H1 (cell line): ENCODE results near the gene NT5DC1. TPM values are rescaled to one million over a fixed set of nuclear protein-coding genes. Genes with fewer than 3 reads are reported as not detected.
A peak's percentile ranks its signal among the peaks of the same experiment; 100 is the strongest.

Experiments
- CTCF ChIA-PET: fragments of 300-600 bp; sonication (Branson Sonifier 250); formaldehyde crosslinking; loops from one replicate; lab custom pipeline; 2021; ENCODE audit not compliant: partially characterized antibody; lab: Charles Lee
- POLR2A ChIA-PET: fragments of 300-600 bp; sonication (Branson Sonifier 250); formaldehyde crosslinking; loops from one replicate; lab custom pipeline; 2021; ENCODE audit warnings: inconsistent platforms; ENCODE audit not compliant: partially characterized antibody; lab: Charles Lee
- DNase-seq, 2 experiments: peaks; one replicate each; pipeline versions ENCODE4 v3.0.0 to v3.0.0-alpha.2; 2010 to 2022; ENCODE audit warnings: low spot score in 2 of 2, low read depth in 1 of 2, mixed read lengths in 1 of 2
- FAIRE-seq: peaks from 2 replicates; lab custom pipeline; 2011; peaks lifted over from hg19 to GRCh38; lab: Jason Lieb, UNC
- H2AFZ ChIP-seq: 2 replicates; pipeline ENCODE4 v1.8.1; 2012; ENCODE audit warnings: low read length, inconsistent platforms
- H2AK5ac ChIP-seq: 2 replicates; pipeline ENCODE4 v1.6.1; 2013; ENCODE audit warnings: low read depth, low read length
- H2BK120ac ChIP-seq: replicated peaks from 2 replicates; pipeline ENCODE3; 2013; ENCODE audit warnings: low read depth, low read length, inconsistent platforms
- H2BK12ac ChIP-seq: 2 replicates; pipeline ENCODE4 v1.6.1; 2013; ENCODE audit warnings: low read depth, low read length
- H2BK15ac ChIP-seq: 2 replicates; pipeline ENCODE4 v1.6.1; 2013; ENCODE audit warnings: low read length
- H2BK20ac ChIP-seq: 2 replicates; pipeline ENCODE4 v1.6.1; 2013; ENCODE audit warnings: low read length
- H2BK5ac ChIP-seq: 2 replicates; pipeline ENCODE4 v1.6.1; 2013; ENCODE audit warnings: low read depth, low read length
- H3K14ac ChIP-seq: 2 replicates; pipeline ENCODE4 v1.6.1; 2013; ENCODE audit warnings: inconsistent platforms; ENCODE audit not compliant: insufficient read length
- H3K18ac ChIP-seq: 2 replicates; pipeline ENCODE4 v1.6.1; 2013; ENCODE audit warnings: low read length; ENCODE audit errors: extremely low read depth
- H3K23ac ChIP-seq: 2 replicates; pipeline ENCODE4 v1.6.1; 2013; ENCODE audit warnings: inconsistent platforms; ENCODE audit not compliant: insufficient read length
- H3K23me2 ChIP-seq: 2 replicates; pipeline ENCODE4 v1.6.1; 2013; ENCODE audit warnings: low read depth, low read length
- H3K27ac ChIP-seq: 2 replicates; pipeline ENCODE4 v1.6.1; 2011; ENCODE audit warnings: low read depth, low read length, inconsistent platforms
- H3K27me3 ChIP-seq, 4 experiments: replicated peaks in 1 of 4; 1 replicate in 1 of 4; 2 replicates in 3 of 4; pipeline versions ENCODE4 v1.6.1 to v1.8.1; 2011 to 2013; ENCODE audit warnings: low read length in 3 of 4, mild to moderate bottlenecking in 3 of 4, inconsistent platforms in 2 of 4, mixed read lengths in 2 of 4, moderate library complexity in 1 of 4; ENCODE audit not compliant: control insufficient read depth in 3 of 4, insufficient read depth in 3 of 4; ENCODE audit errors: extremely low read depth in 1 of 4
- H3K36me3 ChIP-seq, 4 experiments: 2 replicates each; pipeline versions ENCODE4 v1.6.1 to v1.8.1; 2011 to 2013; ENCODE audit warnings: mild to moderate bottlenecking in 4 of 4, low read length in 3 of 4, moderate library complexity in 2 of 4, control low read depth in 1 of 4, inconsistent platforms in 1 of 4; ENCODE audit not compliant: insufficient read depth in 4 of 4, control insufficient read depth in 2 of 4
- H3K4ac ChIP-seq: replicated peaks from 2 replicates; pipeline ENCODE3; 2013; ENCODE audit warnings: low read length, low read depth, mixed read lengths, inconsistent platforms; ENCODE audit not compliant: insufficient read length
- H3K4me1 ChIP-seq, 4 experiments: replicated peaks in 1 of 4; 1 replicate in 1 of 4; 2 replicates in 3 of 4; pipeline versions ENCODE4 v1.6.1 to v1.8.1; 2011 to 2013; ENCODE audit warnings: low read length in 3 of 4, inconsistent platforms in 2 of 4, mixed read lengths in 1 of 4; ENCODE audit not compliant: insufficient read depth in 4 of 4, control insufficient read depth in 3 of 4
- H3K4me2 ChIP-seq, 2 experiments: 2 replicates each; pipeline versions ENCODE4 v1.6.1 to v1.8.1; 2011 to 2013; ENCODE audit warnings: low read depth in 2 of 2, low read length in 2 of 2, control low read depth in 1 of 2, inconsistent platforms in 1 of 2, mild to moderate bottlenecking in 1 of 2; ENCODE audit not compliant: insufficient read depth in 1 of 2
- H3K4me3 ChIP-seq, 4 experiments: fragments of 200-600, 300-600 bp in 1 of 4; sonication (generic), shearing (Covaris generic), sonication (Bioruptor Twin) in 1 of 4; 2 replicates each; pipeline versions ENCODE4 v1.5.1 to v1.8.1; 2011 to 2016; ENCODE audit warnings: low read length in 4 of 4, low read depth in 3 of 4, control low read depth in 2 of 4, inconsistent platforms in 2 of 4, mild to moderate bottlenecking in 2 of 4, mixed read lengths in 1 of 4, moderate library complexity in 1 of 4; ENCODE audit not compliant: insufficient read depth in 2 of 4; ENCODE audit errors: extremely low read depth in 1 of 4
- H3K56ac ChIP-seq: replicated peaks from 2 replicates; pipeline ENCODE3; 2013; ENCODE audit warnings: low read depth, mild to moderate bottlenecking, mixed read lengths, low read length, inconsistent platforms; ENCODE audit not compliant: insufficient read length
- H3K79me1 ChIP-seq: 2 replicates; pipeline ENCODE4 v1.6.1; 2013; ENCODE audit warnings: low read depth, low read length, control low read depth
- H3K79me2 ChIP-seq, 2 experiments: 2 replicates each; pipeline versions ENCODE4 v1.6.1 to v1.8.1; 2012 to 2013; ENCODE audit warnings: low read length in 2 of 2, mild to moderate bottlenecking in 2 of 2, inconsistent platforms in 1 of 2; ENCODE audit not compliant: insufficient read depth in 2 of 2, control insufficient read depth in 1 of 2
- H3K9ac ChIP-seq, 4 experiments: replicated peaks in 1 of 4; 1 replicate in 1 of 4; 2 replicates in 3 of 4; pipeline versions ENCODE4 v1.6.1 to v1.8.1; 2011 to 2013; ENCODE audit warnings: low read depth in 3 of 4, low read length in 3 of 4, control low read depth in 2 of 4, mild to moderate bottlenecking in 2 of 4, moderate library complexity in 2 of 4, inconsistent platforms in 1 of 4; ENCODE audit errors: extremely low read depth in 1 of 4
- H3K9me3 ChIP-seq, 2 experiments: 2 replicates each; pipeline versions ENCODE4 v1.6.1 to v1.8.1; 2012 to 2013; ENCODE audit warnings: mild to moderate bottlenecking in 2 of 2, moderate library complexity in 2 of 2, control low read depth in 1 of 2, inconsistent platforms in 1 of 2, low read depth in 1 of 2, low read length in 1 of 2, mixed read lengths in 1 of 2; ENCODE audit not compliant: insufficient read depth in 2 of 2
- H4K20me1 ChIP-seq, 2 experiments: replicated peaks in 1 of 2; 2 replicates each; pipeline versions ENCODE3 to v1.8.1; 2011 to 2013; ENCODE audit warnings: inconsistent platforms in 2 of 2, low read length in 2 of 2, mild to moderate bottlenecking in 1 of 2; ENCODE audit not compliant: insufficient read depth in 2 of 2, control insufficient read depth in 1 of 2
- H4K5ac ChIP-seq: 2 replicates; pipeline ENCODE4 v1.6.1; 2013; ENCODE audit warnings: low read length, low read depth, mixed read lengths, inconsistent platforms; ENCODE audit not compliant: insufficient read length
- H4K8ac ChIP-seq: 2 replicates; pipeline ENCODE4 v1.8.0; 2013; ENCODE audit warnings: mild to moderate bottlenecking, moderate library complexity, low read length, inconsistent platforms; ENCODE audit not compliant: insufficient read depth; ENCODE audit errors: extremely low read depth
- H4K91ac ChIP-seq: replicated peaks from 2 replicates; pipeline ENCODE3; 2013; ENCODE audit warnings: low read length, mixed read lengths, inconsistent platforms; ENCODE audit not compliant: insufficient read length
- ASH2L ChIP-seq: fragments of 200-600, 300-600 bp; sonication (generic); IDR thresholded peaks from one replicate; pipeline ENCODE4 v1.7.1; 2017; ENCODE audit warnings: low read length
- CEBPB ChIP-seq: IDR thresholded peaks from 2 replicates; pipeline ENCODE4 v1.6.1; 2012; ENCODE audit warnings: low read depth, low read length
- CHD2 ChIP-seq: IDR thresholded peaks from 2 replicates; pipeline ENCODE4 v1.6.1; 2012; ENCODE audit warnings: low read length, improper control_type of control experiment
- KDM5A ChIP-seq: fragments of 200-600 bp; IDR thresholded peaks from 2 replicates; pipeline ENCODE4 v1.7.1; 2012; ENCODE audit warnings: mild to moderate bottlenecking, low read length, inconsistent platforms, mixed read lengths
- PHF8 ChIP-seq: fragments of 200-600 bp; sonication (generic); conservative IDR thresholded peaks from 2 replicates; pipeline ENCODE4 v1.7.1; 2012; ENCODE audit warnings: low read depth, mild to moderate bottlenecking, inconsistent platforms, low read length, moderate library complexity
- POLR2AphosphoS5 ChIP-seq: IDR thresholded peaks from 2 replicates; pipeline ENCODE4 v1.6.1; 2011; ENCODE audit warnings: low read depth, low read length
- SAP30 ChIP-seq: fragments of 300-600 bp; sonication (generic); IDR thresholded peaks from 2 replicates; pipeline ENCODE4 v1.7.1; 2012; ENCODE audit warnings: low read length, moderate library complexity, mild to moderate bottlenecking, inconsistent platforms; ENCODE audit not compliant: insufficient read depth, insufficient replicate concordance
- SP2 ChIP-seq: IDR thresholded peaks from 2 replicates; pipeline ENCODE4 v1.6.1; 2012; ENCODE audit warnings: mild to moderate bottlenecking, low read length, inconsistent platforms
- SP4 ChIP-seq: IDR thresholded peaks from 2 replicates; pipeline ENCODE4 v1.6.1; 2012; ENCODE audit warnings: low read length, inconsistent platforms
- WGBS, 2 experiments: shearing (Covaris generic) in 1 of 2; methylation state at CpG; one replicate each; pipeline versions ENCODE4 v1.1.6 to v1.1.7; 2013 to 2015; ENCODE audit warnings: low lambda C conversion rate in 2 of 2, mixed read lengths in 2 of 2, inconsistent platforms in 1 of 2, low coverage in 1 of 2, missing lambda C conversion rate in 1 of 2; ENCODE audit not compliant: insufficient replicate concordance in 2 of 2, insufficient coverage in 1 of 2, insufficient read length in 1 of 2; ENCODE audit errors: extremely low coverage in 1 of 2, missing lambda C conversion rate in 1 of 2; 5-methylcytosine and 5-hydroxymethylcytosine counted together
- polyA plus RNA-seq, 7 experiments: library from polyadenylated mRNA; depleted of rRNA in 3 of 7; stranded (reverse) in 5 of 7; unstranded in 2 of 7; fragments of >200 nt in 5 of 7; fragments of 200-250 nt in 2 of 7; gene quantifications; 1 replicate in 5 of 7; 2 replicates in 1 of 7; 4 replicates in 1 of 7; pipeline versions ENCODE4 v1.2.1 to v1.2.3, GENCODE V29; 2011 to 2013; ENCODE audit warnings: missing spikeins in 2 of 7, mixed read lengths in 2 of 7
- total RNA-seq: library from RNA; stranded (reverse); fragmentation: NEBNext Ultra II Directional; extraction: Animal tissue kit (Norgen Biotek cat#: 25700); gene quantifications from 2 replicates; pipeline ENCODE4 v1.2.1, GENCODE V29; 2021
- TF ChIP-seq, protein P1 (sequence below): IDR thresholded peaks from 2 replicates; pipeline ENCODE4 v1.6.1; 2011; ENCODE audit warnings: low read length, improper control_type of control experiment

Gene NT5DC1
- total and polyA plus RNA-seq, 2 of the 8 experiments (the other 6 are each of a cell fraction or from before 2014, with no cell fraction given) = 25.3 to 72.7 TPM

- WGBS, 2 experiments = 3% methylated on average over 53 of the region's 53 CpGs; no CpG with 5 or more reads in 1 of the 2 experiments
- no peaks in the 10 kb centered on the region for H4K20me1 ChIP-seq
- H3K79me1 ChIP-seq = peaks cover 14% of the 10 kb centered on the region; the same call in 1 of the 2 replicates
- FAIRE-seq (peak; percentile 89), DNase-seq (peak; percentile 71 to 92)
- no peak within 1 kb of the TSS for H2AK5ac ChIP-seq
- H3K56ac ChIP-seq = no peak within 1 kb of the TSS
- H3K27ac ChIP-seq = peak within 1 kb of the TSS; percentile 74
- peak within 1 kb of the TSS; percentile 29 for H4K91ac ChIP-seq
- CTCF ChIA-PET = interaction anchor here (0.6 to 2.1 kb wide), 8 partner anchors 13 to 359 kb away, joined by 3 to 12 read pairs (median 5); no protein-coding TSS in a partner anchor
- peak within 1 kb of the TSS; percentile 81 to 95 (median 88) for H3K4me3 ChIP-seq
- POLR2A ChIA-PET = interaction anchor here (0.6 to 5.7 kb wide), 16 partner anchors 8 to 429 kb away, joined by 3 to 47 read pairs (median 3); partner anchors contain the start of genes RSPH4A and TSPYL1
- peak within 1 kb of the TSS; percentile 31 for H4K5ac ChIP-seq
- H3K27me3 ChIP-seq = no peaks in the 10 kb centered on the region
- no peak within 1 kb of the TSS for H3K23ac ChIP-seq
- H3K4me1 ChIP-seq = peaks cover 7 to 21% (median 18%) of the 10 kb centered on the region in 4 experiments
- peak within 1 kb of the TSS; percentile 94 for H4K8ac ChIP-seq
- peak within 1 kb of the TSS; percentile 35; the same call in 1 of the 2 replicates for H2BK12ac ChIP-seq
- no peak within 1 kb of the TSS for H3K14ac ChIP-seq
- H2BK15ac ChIP-seq = no peak within 1 kb of the TSS; the same call in 1 of the 2 replicates
- peak within 1 kb of the TSS; percentile 55 for H3K18ac ChIP-seq
- H2BK20ac ChIP-seq = no peak within 1 kb of the TSS
- H3K4ac ChIP-seq = no peak within 1 kb of the TSS
- peak within 1 kb of the TSS; percentile 45 for H2AFZ ChIP-seq
- H2BK120ac ChIP-seq = no peak within 1 kb of the TSS
- H3K4me2 ChIP-seq = peak within 1 kb of the TSS; percentile 81 to 91
- peak within 1 kb of the TSS; percentile 60; the same call in 1 of the 2 replicates for H2BK5ac ChIP-seq
- no peaks in the 10 kb centered on the region for H3K9me3 ChIP-seq
- H3K9ac ChIP-seq = peak within 1 kb of the TSS; percentile 86 to 95 (median 90)
- peaks cover 9% of the 10 kb centered on the region; the same call in 1 of the 2 replicates for H3K23me2 ChIP-seq
- peaks cover 0 to 3% (median 0%) of the 10 kb centered on the region in 4 experiments; a peak in 1 of 8 replicates for H3K36me3 ChIP-seq
- peaks cover 0 to 47% of the 10 kb centered on the region in 2 experiments; a peak in 2 of 4 replicates for H3K79me2 ChIP-seq
- TF ChIP-seq KDM5A (0 out of 2 replicates have a peak, but pooled peaks have one; percentile 66), ASH2L (peak; percentile 97), SAP30 (peak; percentile 83), POLR2AphosphoS5 (peak; percentile 64; the same call in 1 of the 2 replicates), CEBPB (0 out of 2 replicates have a peak, but pooled peaks have one; percentile 43), PHF8 (peak; percentile 84), SP4 (0 out of 2 replicates have a peak, but pooled peaks have one; percentile 18), CHD2 (peak; percentile 94), SP2 (no peak)
- TF ChIP-seq, protein P1, sequence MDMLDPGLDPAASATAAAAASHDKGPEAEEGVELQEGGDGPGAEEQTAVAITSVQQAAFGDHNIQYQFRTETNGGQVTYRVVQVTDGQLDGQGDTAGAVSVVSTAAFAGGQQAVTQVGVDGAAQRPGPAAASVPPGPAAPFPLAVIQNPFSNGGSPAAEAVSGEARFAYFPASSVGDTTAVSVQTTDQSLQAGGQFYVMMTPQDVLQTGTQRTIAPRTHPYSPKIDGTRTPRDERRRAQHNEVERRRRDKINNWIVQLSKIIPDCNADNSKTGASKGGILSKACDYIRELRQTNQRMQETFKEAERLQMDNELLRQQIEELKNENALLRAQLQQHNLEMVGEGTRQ = no peak
These were observed 153.0 kb downstream of the NT5DC1 start, which contains the start of gene TSPYL4 for GRCh38 chr6:116253505-116254296. TSPYL4 (minus strand) TSS chr6:116254075; CDS start chr6:116254008, 67 bp downstream.
